HL-60 (cell line): Measurements from ENCODE around the gene ZNF579.

Experiments used
- GABPA ChIP-seq: IDR thresholded peaks from 2 replicates; pipeline ENCODE4 v1.6.1; 2012; ENCODE audit warnings: low read depth
- TF ChIP-seq, protein P1 (sequence below): IDR thresholded peaks from one replicate; pipeline ENCODE4 v1.5.1; 2011; ENCODE audit warnings: low read length, control low read depth, inconsistent platforms; ENCODE audit not compliant: insufficient read depth
- TF ChIP-seq, protein P2 (sequence below): IDR thresholded peaks from 2 replicates; pipeline ENCODE4 v1.6.1; 2012; ENCODE audit warnings: low read depth; ENCODE audit not compliant: insufficient replicate concordance

DNA sequence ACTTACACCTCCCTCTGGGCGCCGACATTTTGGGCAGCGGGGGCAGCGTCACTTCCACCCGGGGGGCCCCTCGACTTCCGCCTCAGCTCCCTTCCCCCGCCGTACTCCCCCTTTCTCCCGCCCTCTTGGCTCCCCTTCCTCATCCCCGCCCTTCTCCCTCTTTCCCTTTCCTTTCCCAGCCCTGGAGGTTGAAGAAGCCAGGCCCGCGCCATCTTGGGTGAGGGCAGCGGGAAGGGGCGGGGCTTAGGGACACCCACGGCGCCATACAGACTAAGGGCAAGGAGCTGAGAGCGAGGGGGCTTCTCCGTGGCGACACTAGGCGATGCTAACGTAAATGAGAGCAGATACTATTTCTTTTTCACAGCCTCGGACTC, 18.8 kb upstream of the ZNF579 start, which contains the start of gene FIZ1:
- TF ChIP-seq, protein P1, sequence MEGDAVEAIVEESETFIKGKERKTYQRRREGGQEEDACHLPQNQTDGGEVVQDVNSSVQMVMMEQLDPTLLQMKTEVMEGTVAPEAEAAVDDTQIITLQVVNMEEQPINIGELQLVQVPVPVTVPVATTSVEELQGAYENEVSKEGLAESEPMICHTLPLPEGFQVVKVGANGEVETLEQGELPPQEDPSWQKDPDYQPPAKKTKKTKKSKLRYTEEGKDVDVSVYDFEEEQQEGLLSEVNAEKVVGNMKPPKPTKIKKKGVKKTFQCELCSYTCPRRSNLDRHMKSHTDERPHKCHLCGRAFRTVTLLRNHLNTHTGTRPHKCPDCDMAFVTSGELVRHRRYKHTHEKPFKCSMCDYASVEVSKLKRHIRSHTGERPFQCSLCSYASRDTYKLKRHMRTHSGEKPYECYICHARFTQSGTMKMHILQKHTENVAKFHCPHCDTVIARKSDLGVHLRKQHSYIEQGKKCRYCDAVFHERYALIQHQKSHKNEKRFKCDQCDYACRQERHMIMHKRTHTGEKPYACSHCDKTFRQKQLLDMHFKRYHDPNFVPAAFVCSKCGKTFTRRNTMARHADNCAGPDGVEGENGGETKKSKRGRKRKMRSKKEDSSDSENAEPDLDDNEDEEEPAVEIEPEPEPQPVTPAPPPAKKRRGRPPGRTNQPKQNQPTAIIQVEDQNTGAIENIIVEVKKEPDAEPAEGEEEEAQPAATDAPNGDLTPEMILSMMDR, result no peak
- TF ChIP-seq, protein P2, sequence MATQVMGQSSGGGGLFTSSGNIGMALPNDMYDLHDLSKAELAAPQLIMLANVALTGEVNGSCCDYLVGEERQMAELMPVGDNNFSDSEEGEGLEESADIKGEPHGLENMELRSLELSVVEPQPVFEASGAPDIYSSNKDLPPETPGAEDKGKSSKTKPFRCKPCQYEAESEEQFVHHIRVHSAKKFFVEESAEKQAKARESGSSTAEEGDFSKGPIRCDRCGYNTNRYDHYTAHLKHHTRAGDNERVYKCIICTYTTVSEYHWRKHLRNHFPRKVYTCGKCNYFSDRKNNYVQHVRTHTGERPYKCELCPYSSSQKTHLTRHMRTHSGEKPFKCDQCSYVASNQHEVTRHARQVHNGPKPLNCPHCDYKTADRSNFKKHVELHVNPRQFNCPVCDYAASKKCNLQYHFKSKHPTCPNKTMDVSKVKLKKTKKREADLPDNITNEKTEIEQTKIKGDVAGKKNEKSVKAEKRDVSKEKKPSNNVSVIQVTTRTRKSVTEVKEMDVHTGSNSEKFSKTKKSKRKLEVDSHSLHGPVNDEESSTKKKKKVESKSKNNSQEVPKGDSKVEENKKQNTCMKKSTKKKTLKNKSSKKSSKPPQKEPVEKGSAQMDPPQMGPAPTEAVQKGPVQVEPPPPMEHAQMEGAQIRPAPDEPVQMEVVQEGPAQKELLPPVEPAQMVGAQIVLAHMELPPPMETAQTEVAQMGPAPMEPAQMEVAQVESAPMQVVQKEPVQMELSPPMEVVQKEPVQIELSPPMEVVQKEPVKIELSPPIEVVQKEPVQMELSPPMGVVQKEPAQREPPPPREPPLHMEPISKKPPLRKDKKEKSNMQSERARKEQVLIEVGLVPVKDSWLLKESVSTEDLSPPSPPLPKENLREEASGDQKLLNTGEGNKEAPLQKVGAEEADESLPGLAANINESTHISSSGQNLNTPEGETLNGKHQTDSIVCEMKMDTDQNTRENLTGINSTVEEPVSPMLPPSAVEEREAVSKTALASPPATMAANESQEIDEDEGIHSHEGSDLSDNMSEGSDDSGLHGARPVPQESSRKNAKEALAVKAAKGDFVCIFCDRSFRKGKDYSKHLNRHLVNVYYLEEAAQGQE, result no peak
- peak; percentile 89 for TF ChIP-seq GABPA
